HEK293 (cell line): ENCODE data around the gene SERF2.

Experiments used
- BCL11A ChIP-seq: fragments of 450-650 bp; formaldehyde crosslinking; IDR thresholded peaks from 2 replicates; pipeline ENCODE4 v1.5.1; 2016; ENCODE audit warnings: low read depth, missing biosample characterization, missing genetic modification characterization
- EGR2 ChIP-seq: fragments of 450-650 bp; formaldehyde crosslinking; IDR thresholded peaks from 2 replicates; pipeline ENCODE4 v1.5.1; 2016; ENCODE audit warnings: low read depth, missing biosample characterization, missing genetic modification characterization
- OSR2 ChIP-seq: fragments of 450-650 bp; formaldehyde crosslinking; IDR thresholded peaks from 2 replicates; pipeline ENCODE4 v1.5.1; 2016; ENCODE audit warnings: missing biosample characterization, missing genetic modification characterization
- RBAK ChIP-seq: fragments of 450-650 bp; formaldehyde crosslinking; IDR thresholded peaks from 2 replicates; pipeline ENCODE4 v1.5.1; 2016; ENCODE audit warnings: missing biosample characterization, missing genetic modification characterization
- SCRT2 ChIP-seq: fragments of 450-650 bp; formaldehyde crosslinking; IDR thresholded peaks from 2 replicates; pipeline ENCODE4 v1.5.1; 2016; ENCODE audit warnings: missing biosample characterization, missing genetic modification characterization
- SETDB1 ChIP-seq: IDR thresholded peaks from one replicate; pipeline ENCODE4 v1.6.1; 2017; ENCODE audit warnings: mild to moderate bottlenecking, low read length, moderate library complexity, mixed read lengths; ENCODE audit not compliant: insufficient read length
- SP7 ChIP-seq: fragments of 450-650 bp; formaldehyde crosslinking; IDR thresholded peaks from 2 replicates; pipeline ENCODE4 v1.5.1; 2016; ENCODE audit warnings: missing biosample characterization, missing genetic modification characterization
- YY1 ChIP-seq: fragments of 450-650 bp; formaldehyde crosslinking; IDR thresholded peaks from 2 replicates; pipeline ENCODE4 v1.5.1; 2018; ENCODE audit warnings: missing biosample characterization, missing genetic modification characterization
- YY2 ChIP-seq: fragments of 450-650 bp; formaldehyde crosslinking; IDR thresholded peaks from 2 replicates; pipeline ENCODE4 v1.5.1; 2016; ENCODE audit warnings: missing biosample characterization, missing genetic modification characterization
- ZFP37 ChIP-seq: fragments of 450-650 bp; formaldehyde crosslinking; IDR thresholded peaks from 2 replicates; pipeline ENCODE4 v1.5.1; 2016; ENCODE audit warnings: missing biosample characterization, missing genetic modification characterization
- ZNF138 ChIP-seq: fragments of 450-650 bp; formaldehyde crosslinking; IDR thresholded peaks from 2 replicates; pipeline ENCODE4 v1.5.1; 2016; ENCODE audit warnings: missing biosample characterization, missing genetic modification characterization, borderline replicate concordance
- ZNF175 ChIP-seq: fragments of 450-650 bp; formaldehyde crosslinking; IDR thresholded peaks from 2 replicates; pipeline ENCODE4 v1.5.1; 2016; ENCODE audit warnings: missing biosample characterization, missing genetic modification characterization
- ZNF2 ChIP-seq: fragments of 450-650 bp; formaldehyde crosslinking; IDR thresholded peaks from 2 replicates; pipeline ENCODE4 v1.5.1; 2016; ENCODE audit warnings: missing biosample characterization, missing genetic modification characterization
- ZNF202 ChIP-seq: fragments of 450-650 bp; formaldehyde crosslinking; IDR thresholded peaks from 2 replicates; pipeline ENCODE4 v1.5.1; 2016; ENCODE audit warnings: missing biosample characterization, missing genetic modification characterization, borderline replicate concordance
- ZNF211 ChIP-seq: fragments of 450-650 bp; formaldehyde crosslinking; IDR thresholded peaks from 2 replicates; pipeline ENCODE4 v1.5.1; 2016; ENCODE audit warnings: low read depth, missing biosample characterization, missing genetic modification characterization
- ZNF221 ChIP-seq: fragments of 450-650 bp; formaldehyde crosslinking; IDR thresholded peaks from 2 replicates; pipeline ENCODE4 v1.5.1; 2017; ENCODE audit warnings: missing biosample characterization, missing genetic modification characterization, borderline replicate concordance
- ZNF266 ChIP-seq: fragments of 450-650 bp; formaldehyde crosslinking; IDR thresholded peaks from 2 replicates; pipeline ENCODE4 v1.5.1; 2016; ENCODE audit warnings: missing biosample characterization, missing genetic modification characterization, low read depth
- ZNF394 ChIP-seq: fragments of 450-650 bp; formaldehyde crosslinking; IDR thresholded peaks from 2 replicates; pipeline ENCODE4 v1.5.1; 2016; ENCODE audit warnings: missing biosample characterization, missing genetic modification characterization, mild to moderate bottlenecking, moderate library complexity, borderline replicate concordance
- ZNF423 ChIP-seq: fragments of 450-650 bp; formaldehyde crosslinking; IDR thresholded peaks from 2 replicates; pipeline ENCODE4 v1.5.1; 2016; ENCODE audit warnings: missing biosample characterization, missing genetic modification characterization
- ZNF473 ChIP-seq: fragments of 450-650 bp; formaldehyde crosslinking; IDR thresholded peaks from 2 replicates; pipeline ENCODE4 v1.5.1; 2017; ENCODE audit warnings: missing biosample characterization, missing genetic modification characterization
- ZNF514 ChIP-seq: fragments of 450-650 bp; formaldehyde crosslinking; IDR thresholded peaks from 2 replicates; pipeline ENCODE4 v1.5.1; 2016; ENCODE audit warnings: missing biosample characterization, missing genetic modification characterization
- ZNF544 ChIP-seq: fragments of 450-650 bp; formaldehyde crosslinking; IDR thresholded peaks from 2 replicates; pipeline ENCODE4 v1.5.0; 2017; ENCODE audit warnings: missing biosample characterization, missing genetic modification characterization
- ZNF623 ChIP-seq: fragments of 450-650 bp; formaldehyde crosslinking; IDR thresholded peaks from 2 replicates; pipeline ENCODE4 v1.5.1; 2016; ENCODE audit warnings: missing biosample characterization, missing genetic modification characterization
- ZNF624 ChIP-seq: fragments of 450-650 bp; formaldehyde crosslinking; IDR thresholded peaks from 2 replicates; pipeline ENCODE4 v1.5.1; 2017; ENCODE audit warnings: missing biosample characterization, missing genetic modification characterization
- ZNF677 ChIP-seq: fragments of 450-650 bp; IDR thresholded peaks from 2 replicates; pipeline ENCODE4 v1.5.0; 2018; ENCODE audit warnings: missing biosample characterization, mild to moderate bottlenecking, missing genetic modification characterization, moderate library complexity
- ZNF747 ChIP-seq: fragments of 450-650 bp; formaldehyde crosslinking; IDR thresholded peaks from 2 replicates; pipeline ENCODE4 v1.5.1; 2016; ENCODE audit warnings: missing biosample characterization, missing genetic modification characterization
- ZNF76 ChIP-seq: fragments of 450-650 bp; formaldehyde crosslinking; IDR thresholded peaks from 2 replicates; pipeline ENCODE4; 2016; ENCODE audit warnings: low read depth, missing biosample characterization, missing genetic modification characterization, borderline replicate concordance
- ZNF843 ChIP-seq: fragments of 450-650 bp; formaldehyde crosslinking; IDR thresholded peaks from 2 replicates; pipeline ENCODE4 v1.5.1; 2016; ENCODE audit warnings: missing biosample characterization, missing genetic modification characterization
- ZSCAN23 ChIP-seq: fragments of 450-650 bp; formaldehyde crosslinking; IDR thresholded peaks from 2 replicates; pipeline ENCODE4 v1.5.1; 2016; ENCODE audit warnings: missing biosample characterization, missing genetic modification characterization
- ZSCAN30 ChIP-seq: fragments of 450-650 bp; IDR thresholded peaks from 2 replicates; pipeline ENCODE4 v1.5.1; 2018; ENCODE audit warnings: missing biosample characterization, mild to moderate bottlenecking, missing genetic modification characterization, moderate library complexity
- TF ChIP-seq, protein P1 (sequence below): fragments of 450-650 bp; formaldehyde crosslinking; IDR thresholded peaks from 2 replicates; pipeline ENCODE4 v1.5.1; 2016; ENCODE audit warnings: missing biosample characterization, missing genetic modification characterization
- TF ChIP-seq, protein P2 (sequence below): fragments of 450-650 bp; formaldehyde crosslinking; IDR thresholded peaks from 2 replicates; pipeline ENCODE4 v1.5.1; 2016; ENCODE audit warnings: missing biosample characterization, missing genetic modification characterization
- TF ChIP-seq, protein P3 (sequence below): fragments of 450-650 bp; formaldehyde crosslinking; IDR thresholded peaks from 2 replicates; pipeline ENCODE4 v1.5.1; 2016; ENCODE audit warnings: missing biosample characterization, missing genetic modification characterization
- TF ChIP-seq, protein P4 (sequence below): fragments of 450-650 bp; formaldehyde crosslinking; IDR thresholded peaks from 2 replicates; pipeline ENCODE4 v1.5.1; 2016; ENCODE audit warnings: missing biosample characterization, missing genetic modification characterization
- TF ChIP-seq, protein P5 (sequence below): fragments of 450-650 bp; formaldehyde crosslinking; IDR thresholded peaks from 2 replicates; pipeline ENCODE4 v1.5.1; 2017; ENCODE audit warnings: missing biosample characterization, mild to moderate bottlenecking, missing genetic modification characterization, moderate library complexity

The SERF2 gene

DNA sequence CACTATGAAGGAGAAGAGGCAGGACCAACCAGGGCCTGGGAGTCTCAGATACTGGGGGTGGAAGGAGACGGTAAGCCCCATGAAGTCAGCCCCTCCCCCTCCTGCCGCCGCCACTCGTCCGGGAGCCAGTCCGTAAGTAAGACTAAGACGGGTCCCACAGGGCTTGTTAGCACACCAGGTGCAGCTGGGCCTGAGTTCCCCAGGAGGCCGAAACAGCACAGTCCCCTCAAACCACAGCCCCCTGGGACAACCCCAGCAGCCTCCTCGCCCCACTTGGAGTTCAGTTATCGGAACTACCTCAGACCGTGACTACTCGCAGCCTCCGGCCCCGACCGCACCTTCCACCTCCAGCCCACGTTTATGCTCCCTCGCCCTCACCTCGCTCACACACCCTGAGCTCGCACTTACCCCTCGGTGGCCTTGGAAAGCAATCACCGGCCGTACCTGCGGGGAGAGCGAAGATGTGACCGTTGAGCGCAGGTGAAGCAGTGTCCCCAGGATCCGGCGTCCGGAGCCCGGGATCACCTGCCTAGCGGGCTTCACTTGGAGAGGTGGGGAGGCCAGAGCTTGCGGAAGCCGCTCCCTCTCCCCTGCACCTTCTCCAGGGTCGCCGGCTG is 15.9 kb upstream of the SERF2 start (continued):
- TF ChIP-seq EGR2 (tag by site-specific recombination) (peak; percentile 26; the same call in 1 of the 2 replicates), ZNF473 (tag by site-specific recombination) (no peak), SETDB1 (no peak), RBAK (tag by site-specific recombination) (no peak), OSR2 (tag by site-specific recombination) (peak; percentile 46), ZNF202 (tag by site-specific recombination) (no peak), ZNF266 (tag by site-specific recombination) (no peak), ZNF623 (tag by site-specific recombination) (no peak), ZNF2 (tag by site-specific recombination) (no peak), ZNF747 (no peak), ZNF677 (tag by site-specific recombination) (no peak), ZSCAN23 (tag by site-specific recombination) (no peak), ZNF544 (no peak), ZNF221 (tag by site-specific recombination) (no peak), ZNF211 (tag by site-specific recombination) (no peak), YY1 (tag by site-specific recombination) (no peak), ZNF175 (tag by site-specific recombination) (no peak), ZNF76 (tag by site-specific recombination) (peak; percentile 83), SCRT2 (tag by site-specific recombination) (no peak), ZNF514 (tag by site-specific recombination) (no peak), ZNF843 (tag by site-specific recombination) (no peak; the same call in 1 of the 2 replicates), ZSCAN30 (no peak), ZNF423 (tag by site-specific recombination) (peak; percentile 80), BCL11A (tag by site-specific recombination) (no peak), ZNF394 (tag by site-specific recombination) (no peak), SP7 (tag by site-specific recombination) (no peak), ZFP37 (tag by site-specific recombination) (no peak), ZNF624 (no peak), YY2 (tag by site-specific recombination) (no peak), ZNF138 (no peak)
- TF ChIP-seq, protein P1, sequence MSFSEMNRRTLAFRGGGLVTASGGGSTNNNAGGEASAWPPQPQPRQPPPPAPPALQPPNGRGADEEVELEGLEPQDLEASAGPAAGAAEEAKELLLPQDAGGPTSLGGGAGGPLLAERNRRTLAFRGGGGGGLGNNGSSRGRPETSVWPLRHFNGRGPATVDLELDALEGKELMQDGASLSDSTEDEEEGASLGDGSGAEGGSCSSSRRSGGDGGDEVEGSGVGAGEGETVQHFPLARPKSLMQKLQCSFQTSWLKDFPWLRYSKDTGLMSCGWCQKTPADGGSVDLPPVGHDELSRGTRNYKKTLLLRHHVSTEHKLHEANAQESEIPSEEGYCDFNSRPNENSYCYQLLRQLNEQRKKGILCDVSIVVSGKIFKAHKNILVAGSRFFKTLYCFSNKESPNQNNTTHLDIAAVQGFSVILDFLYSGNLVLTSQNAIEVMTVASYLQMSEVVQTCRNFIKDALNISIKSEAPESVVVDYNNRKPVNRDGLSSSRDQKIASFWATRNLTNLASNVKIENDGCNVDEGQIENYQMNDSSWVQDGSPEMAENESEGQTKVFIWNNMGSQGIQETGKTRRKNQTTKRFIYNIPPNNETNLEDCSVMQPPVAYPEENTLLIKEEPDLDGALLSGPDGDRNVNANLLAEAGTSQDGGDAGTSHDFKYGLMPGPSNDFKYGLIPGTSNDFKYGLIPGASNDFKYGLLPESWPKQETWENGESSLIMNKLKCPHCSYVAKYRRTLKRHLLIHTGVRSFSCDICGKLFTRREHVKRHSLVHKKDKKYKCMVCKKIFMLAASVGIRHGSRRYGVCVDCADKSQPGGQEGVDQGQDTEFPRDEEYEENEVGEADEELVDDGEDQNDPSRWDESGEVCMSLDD (tag by site-specific recombination): no peak
- TF ChIP-seq, protein P2, sequence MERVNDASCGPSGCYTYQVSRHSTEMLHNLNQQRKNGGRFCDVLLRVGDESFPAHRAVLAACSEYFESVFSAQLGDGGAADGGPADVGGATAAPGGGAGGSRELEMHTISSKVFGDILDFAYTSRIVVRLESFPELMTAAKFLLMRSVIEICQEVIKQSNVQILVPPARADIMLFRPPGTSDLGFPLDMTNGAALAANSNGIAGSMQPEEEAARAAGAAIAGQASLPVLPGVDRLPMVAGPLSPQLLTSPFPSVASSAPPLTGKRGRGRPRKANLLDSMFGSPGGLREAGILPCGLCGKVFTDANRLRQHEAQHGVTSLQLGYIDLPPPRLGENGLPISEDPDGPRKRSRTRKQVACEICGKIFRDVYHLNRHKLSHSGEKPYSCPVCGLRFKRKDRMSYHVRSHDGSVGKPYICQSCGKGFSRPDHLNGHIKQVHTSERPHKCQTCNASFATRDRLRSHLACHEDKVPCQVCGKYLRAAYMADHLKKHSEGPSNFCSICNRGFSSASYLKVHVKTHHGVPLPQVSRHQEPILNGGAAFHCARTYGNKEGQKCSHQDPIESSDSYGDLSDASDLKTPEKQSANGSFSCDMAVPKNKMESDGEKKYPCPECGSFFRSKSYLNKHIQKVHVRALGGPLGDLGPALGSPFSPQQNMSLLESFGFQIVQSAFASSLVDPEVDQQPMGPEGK (tag by site-specific recombination): peak; percentile 18
- TF ChIP-seq, protein P3, sequence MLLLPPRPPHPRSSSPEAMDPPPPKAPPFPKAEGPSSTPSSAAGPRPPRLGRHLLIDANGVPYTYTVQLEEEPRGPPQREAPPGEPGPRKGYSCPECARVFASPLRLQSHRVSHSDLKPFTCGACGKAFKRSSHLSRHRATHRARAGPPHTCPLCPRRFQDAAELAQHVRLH: no peak
- TF ChIP-seq, protein P4, sequence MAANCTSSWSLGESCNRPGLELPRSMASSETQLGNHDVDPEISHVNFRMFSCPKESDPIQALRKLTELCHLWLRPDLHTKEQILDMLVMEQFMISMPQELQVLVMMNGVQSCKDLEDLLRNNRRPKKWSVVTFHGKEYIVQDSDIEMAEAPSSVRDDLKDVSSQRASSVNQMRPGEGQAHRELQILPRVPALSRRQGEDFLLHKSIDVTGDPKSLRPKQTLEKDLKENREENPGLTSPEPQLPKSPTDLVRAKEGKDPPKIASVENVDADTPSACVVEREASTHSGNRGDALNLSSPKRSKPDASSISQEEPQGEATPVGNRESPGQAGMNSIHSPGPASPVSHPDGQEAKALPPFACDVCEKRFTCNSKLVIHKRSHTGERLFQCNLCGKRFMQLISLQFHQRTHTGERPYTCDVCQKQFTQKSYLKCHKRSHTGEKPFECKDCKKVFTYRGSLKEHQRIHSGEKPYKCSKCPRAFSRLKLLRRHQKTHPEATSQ: no peak
- TF ChIP-seq, protein P5, sequence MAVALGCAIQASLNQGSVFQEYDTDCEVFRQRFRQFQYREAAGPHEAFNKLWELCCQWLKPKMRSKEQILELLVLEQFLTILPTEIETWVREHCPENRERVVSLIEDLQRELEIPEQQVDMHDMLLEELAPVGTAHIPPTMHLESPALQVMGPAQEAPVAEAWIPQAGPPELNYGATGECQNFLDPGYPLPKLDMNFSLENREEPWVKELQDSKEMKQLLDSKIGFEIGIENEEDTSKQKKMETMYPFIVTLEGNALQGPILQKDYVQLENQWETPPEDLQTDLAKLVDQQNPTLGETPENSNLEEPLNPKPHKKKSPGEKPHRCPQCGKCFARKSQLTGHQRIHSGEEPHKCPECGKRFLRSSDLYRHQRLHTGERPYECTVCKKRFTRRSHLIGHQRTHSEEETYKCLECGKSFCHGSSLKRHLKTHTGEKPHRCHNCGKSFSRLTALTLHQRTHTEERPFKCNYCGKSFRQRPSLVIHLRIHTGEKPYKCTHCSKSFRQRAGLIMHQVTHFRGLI (tag by site-specific recombination): no peak
